GM18870 (cell line): ENCODE data around the gene UBL7.

Source experiments
- ATAC-seq: cut with Tn5 transposase; IDR thresholded peaks from one replicate; pipeline ENCODE4 v1.9.1; 2021; ENCODE audit warnings: moderate library complexity; ENCODE audit not compliant: unreplicated experiment

The UBL7 gene

DNA sequence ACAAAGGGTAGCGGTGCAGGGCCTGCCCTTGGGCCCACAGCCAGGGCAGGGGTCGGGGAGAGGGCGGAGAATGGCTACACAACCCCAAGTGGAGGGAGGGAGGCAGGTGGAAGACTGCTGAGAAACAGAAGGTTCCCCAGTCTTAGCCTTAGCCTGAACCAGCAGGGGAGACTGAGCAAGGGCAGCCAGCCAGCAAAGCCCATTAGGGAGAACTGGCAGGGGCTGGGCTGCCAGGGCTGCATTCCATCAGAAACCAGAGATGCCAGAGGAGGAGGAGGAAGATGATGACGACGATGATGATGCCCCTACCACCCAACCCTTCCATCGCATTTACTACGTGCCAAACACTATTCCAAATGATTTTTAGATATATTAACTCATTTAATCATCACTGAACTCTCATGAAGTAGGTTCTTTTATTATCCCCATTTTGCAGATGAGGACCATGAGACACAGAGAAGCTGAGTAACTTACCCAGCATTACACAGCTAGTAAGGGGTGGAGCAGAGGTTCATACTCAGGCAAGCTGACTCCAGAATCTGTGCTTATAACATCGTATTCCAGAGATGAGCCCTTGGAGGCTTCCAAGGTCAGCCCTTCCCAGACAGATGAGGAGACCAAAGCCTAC lies 35.9 kb downstream of the UBL7 start:
- ATAC-seq = no peak

DNA sequence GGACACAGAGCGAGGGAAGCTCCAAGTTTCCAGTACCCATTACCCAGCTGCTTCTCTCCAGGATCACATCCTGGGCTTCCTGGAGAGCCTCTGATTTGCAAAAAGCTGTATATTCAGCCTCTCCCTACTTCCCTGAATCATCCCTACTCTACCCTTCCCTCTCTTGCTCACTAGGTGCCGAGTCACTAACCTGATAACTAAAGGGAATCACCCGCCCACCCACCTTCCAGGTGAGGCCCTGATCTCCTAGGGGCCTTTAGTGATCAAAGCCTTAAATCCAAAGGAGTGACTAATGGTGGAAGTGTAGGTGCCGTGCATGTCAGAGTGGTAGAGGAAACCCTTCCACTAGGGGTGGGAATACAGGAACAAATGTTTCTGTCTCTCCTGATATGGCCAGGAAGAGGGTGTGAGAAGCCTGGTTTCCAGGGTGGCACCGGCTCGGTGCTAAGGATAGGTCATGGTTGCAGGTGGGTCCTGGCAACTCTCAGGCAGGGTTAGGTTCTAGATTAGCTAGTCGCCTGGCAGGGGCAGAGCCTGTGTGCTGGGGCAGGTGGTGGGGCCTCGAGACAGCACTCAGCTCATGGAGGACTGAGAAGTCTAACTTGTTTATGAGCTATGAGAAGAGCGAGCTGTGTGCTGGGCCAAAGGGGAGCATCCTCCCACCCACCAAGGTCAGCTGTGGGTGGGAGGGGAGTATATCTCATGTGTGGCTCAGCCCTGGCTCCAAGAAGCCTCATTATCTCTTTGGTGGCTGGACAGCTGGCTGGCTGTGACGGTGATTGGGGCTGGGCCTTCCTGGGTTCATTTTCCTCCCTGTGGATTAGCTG lies 37.3 kb downstream of the UBL7 start:
- ATAC-seq = no peak

DNA sequence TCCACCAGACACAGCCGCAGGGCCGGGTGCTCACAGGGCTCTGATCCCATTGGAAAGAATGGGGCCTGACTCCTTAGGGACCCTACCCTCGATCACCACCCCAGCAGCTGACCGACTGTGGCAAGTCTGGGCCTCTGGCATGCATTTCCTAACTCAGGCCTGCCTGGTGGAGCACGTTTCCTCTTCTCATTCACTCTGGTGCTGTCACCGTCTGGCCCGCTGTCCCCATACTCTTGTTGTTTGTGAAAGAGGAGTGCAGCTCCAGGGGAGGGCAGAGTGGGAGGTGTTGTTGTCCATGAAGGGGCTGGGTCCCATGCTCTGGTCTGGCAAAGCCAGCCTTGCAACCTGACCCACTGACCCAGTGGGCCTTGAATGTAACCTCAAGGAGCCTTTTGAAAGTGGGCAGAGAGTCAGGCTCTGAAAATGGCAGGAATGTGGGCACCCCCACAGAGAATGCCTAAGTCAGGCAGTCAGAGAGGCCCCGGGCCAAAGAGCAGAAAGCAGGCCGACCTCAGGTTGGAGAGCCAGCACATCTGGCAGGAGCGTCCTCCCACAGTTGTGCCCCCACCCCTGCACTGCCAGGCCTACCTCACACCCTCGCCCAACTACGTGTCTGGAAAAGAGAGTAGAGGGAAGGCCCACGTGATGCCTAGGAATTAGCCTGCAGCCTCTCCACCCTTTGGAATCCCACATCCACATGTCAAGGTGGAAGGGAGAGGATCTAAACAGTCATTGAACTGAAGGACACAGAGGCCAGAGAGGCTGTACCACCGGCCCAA lies 38.1 kb downstream of the UBL7 start:
- ATAC-seq = no peak

- ATAC-seq = no peak
Measured at GRCh38 chr15:74422265-74422651, 38.7 kb downstream of the UBL7 start.

DNA sequence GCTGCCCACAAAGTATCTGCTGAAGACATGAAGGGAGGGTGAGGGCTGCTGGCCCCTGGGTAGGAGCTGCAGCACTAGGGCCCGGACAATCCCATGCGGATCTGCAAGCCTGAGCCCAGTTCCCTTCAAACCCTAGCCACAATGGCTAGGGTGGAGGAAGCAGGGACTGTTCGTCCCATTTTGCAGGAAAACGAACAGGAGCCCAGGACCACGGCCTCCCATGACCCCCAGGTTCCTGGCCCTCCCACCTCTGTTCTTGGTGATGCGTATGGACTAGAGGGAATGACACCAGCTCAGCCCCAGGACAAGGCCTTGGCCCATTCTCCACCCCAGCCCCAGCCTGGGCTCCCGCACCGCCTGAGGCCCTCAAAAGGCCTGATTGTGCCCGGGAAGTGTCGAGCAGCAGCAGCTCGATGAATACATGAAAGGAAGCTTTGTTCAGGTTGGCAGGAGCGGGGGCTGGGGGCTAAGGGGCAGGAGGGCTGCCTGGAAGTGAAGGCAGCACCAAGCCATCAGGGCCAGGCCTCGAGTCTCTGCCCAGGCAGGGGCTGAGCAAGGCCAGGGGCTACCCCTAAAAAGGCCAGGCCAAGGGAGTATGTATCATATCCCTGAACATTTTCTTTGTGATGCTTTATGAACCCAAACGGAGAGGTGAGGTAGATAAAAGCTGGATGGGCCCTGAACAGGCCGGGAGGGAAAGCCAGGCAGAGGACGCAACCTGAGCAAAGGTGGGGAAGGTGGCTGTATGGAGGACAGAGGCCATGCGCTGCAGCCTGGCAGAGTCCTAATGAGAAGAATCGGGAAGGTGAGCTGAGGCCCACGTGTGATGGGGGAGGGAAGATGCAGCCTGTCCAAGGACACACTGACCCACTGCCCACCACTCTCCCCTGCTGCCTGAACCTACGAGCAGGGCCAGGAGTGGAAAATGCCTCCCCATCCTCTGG lies 39.4 kb downstream of the UBL7 start:
- ATAC-seq = no peak

DNA sequence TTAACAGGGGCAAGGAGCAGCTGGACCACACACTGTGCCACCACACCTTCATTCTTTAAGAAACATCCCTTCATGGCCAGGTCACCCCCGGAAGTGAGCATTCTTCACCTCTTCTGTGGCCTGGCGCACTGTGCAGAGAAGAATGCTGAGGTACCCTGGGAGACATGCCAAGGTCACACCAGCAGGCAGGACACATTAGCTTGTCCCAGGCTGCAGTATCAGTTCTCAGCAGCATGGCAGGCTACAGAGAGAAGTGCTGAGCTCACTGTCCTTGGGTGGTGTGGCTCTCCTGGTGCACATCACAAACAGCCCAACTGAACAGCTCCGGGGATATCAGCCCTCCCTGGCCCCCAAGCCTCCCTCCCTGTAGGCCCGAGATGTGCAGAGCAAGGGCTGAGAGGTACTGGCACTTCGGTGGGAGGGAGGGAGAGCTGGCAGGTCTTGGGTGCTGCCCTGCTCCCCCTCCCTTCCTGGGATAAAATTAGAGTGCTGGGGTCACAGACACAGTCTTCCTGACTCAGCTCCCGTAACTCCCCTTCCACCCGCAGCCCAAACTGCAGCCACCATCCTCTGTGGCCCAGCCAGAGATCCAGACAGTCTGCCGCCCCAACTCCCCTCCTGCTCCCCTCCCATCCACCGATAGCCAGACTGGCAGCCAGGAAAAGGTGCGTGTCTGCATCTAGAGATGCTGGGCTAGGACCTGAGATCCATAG lies 40.6 kb downstream of the UBL7 start:
- ATAC-seq = no peak

GRCh38 chr15:74419432-74419831 lies 41.5 kb downstream of the UBL7 start:
- no peak for ATAC-seq

- ATAC-seq = no peak
Measured at GRCh38 chr15:74418575-74419338, 42.2 kb downstream of the UBL7 start.

GRCh38 chr15:74417670-74418069 lies 43.3 kb downstream of the UBL7 start:
- ATAC-seq = no peak

- no peak for ATAC-seq
Measured at GRCh38 chr15:74417225-74417624, 43.7 kb downstream of the UBL7 start.

GRCh38 chr15:74415966-74416916 lies 44.7 kb downstream of the UBL7 start:
- no peak for ATAC-seq

GRCh38 chr15:74414603-74415338 lies 46.2 kb downstream of the UBL7 start:
- no peak for ATAC-seq

DNA sequence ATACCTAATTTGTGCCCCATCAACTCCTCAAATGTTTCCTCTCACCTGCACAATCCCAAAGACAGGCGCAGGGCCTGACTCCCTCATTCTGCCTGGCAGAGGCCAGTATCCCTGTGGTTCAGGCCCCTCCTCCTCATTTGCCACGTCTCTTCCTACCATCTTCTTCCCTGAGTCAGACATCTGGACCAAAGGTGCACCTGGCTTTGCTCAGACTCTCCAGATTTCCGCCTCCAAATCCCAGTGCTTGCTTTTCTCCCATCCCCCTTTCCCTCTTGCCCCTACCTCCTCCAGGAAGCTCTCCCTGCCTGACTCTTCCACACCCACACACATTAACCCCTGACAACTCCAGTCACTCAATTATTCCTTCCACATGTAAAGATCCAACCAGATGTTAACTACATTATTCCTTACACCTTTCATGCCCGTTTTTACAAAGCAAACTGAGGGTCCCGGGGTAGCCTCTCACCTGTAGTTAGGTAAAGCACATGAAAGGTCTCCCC lies 46.8 kb downstream of the UBL7 start:
- no peak for ATAC-seq

DNA sequence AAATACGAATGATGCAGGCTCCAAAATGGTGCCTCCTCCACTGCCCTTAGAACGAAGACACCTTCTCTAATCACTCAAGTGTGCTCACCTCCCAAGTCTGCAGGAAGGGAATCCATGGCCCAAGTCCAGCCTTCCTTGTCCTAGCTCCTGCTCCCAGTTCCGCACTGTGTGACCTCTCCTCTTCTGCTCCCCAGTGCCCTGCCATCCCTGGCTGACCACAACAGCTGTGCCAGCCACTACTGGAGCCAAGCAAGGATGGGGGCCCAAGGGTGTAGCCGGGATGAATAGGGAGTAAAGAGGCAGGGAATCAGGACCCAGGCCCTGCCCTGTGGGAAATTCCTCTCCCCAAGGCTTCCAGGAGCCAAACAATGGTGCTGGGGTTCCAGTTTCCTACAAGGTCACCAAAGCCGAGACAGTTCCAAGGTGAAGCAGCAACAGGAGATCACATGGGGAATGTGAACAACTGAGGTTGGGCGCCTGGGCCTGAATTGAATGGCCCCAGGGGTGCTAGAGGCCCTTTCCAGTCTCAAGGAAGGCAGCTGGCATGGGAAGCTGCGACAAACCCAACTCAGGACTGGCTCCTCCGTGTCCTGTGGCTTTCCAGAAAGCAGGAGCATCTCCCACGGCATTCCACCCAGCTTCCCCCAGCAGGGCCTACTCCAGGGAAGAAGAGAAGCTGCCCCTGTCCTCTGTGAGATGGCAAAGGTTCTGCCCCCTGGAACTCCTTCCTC lies 47.4 kb downstream of the UBL7 start:
- ATAC-seq = no peak

DNA sequence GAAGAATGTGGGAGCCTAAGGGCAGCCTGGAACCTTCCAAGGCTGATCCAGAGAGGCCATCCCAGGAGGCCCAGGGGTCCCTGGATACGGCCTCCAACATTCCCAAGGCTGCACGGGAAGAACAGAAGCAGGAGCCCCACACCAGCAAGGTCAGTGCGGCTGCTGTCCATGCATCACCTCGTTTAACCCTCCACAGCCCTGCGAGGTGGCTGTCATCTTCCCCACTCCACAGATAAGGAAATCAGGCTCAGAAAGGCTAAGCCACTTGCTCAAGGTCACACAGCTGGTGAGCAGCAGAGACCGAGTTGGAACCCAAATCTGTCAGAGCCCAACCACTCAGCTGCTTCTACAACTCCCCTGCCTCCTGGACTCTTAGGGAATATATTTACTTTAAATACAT lies 48.8 kb downstream of the UBL7 start:
- no peak for ATAC-seq

- no peak for ATAC-seq
Measured at GRCh38 chr15:74411686-74412085, 49.3 kb downstream of the UBL7 start.

DNA sequence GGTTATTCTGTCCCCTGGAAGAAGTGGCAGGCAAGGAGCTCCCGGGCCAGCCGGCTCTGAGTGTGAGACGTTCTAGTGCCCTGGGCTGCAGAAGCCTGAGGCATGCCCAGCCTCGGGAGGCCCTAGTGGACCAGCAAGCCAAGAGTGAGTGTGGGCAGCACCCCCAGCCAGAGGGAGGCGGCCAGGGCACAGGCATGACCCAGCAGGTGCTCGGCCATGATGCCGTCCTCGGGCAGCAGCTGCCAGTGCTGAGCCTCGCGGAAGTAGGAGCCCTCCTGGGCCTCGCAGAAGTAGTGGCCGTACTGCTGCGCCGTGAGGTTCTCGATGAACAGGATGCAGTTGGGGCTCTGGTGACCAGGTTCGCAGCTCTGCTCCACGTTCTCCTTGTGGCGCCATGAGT lies 50.5 kb downstream of the UBL7 start:
- ATAC-seq = no peak
